Measurements from ENCODE around the gene POU3F3.

Gene POU3F3

DNA sequence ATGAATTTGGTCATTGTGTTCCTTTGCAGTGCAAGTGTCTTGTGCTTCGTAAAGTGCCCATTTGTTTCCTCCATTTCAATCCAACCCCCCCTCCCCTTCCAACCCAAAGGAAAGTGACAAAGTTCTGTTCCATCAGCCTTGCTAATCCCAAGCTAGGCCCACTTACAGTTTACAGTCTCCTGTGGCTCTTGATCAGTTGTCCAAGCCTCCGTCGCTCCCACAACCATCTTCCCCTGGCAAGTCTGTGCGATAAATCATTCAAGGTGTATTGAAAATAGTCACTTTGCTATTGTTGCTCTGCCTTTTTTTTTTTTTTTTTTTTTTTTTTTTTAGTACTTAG lies 6.5 kb downstream of the POU3F3 start:
- H3K36me3 ChIP-seq (ENCODE audit: control insufficient read depth in 1 of 2, insufficient read depth in 2 of 2, low read length in 2 of 2) = no peaks in the 10 kb centered on the region
- peaks cover 6 to 7% of the 10 kb centered on the region in 2 donors for H3K4me1 ChIP-seq (ENCODE audit: control insufficient read depth in 1 of 2, insufficient read depth in 2 of 2, low read length in 2 of 2)
- no peak overlapping the region for H3K9ac ChIP-seq (ENCODE audit: low read depth in 1 of 2, low read length in 2 of 2)
- peaks cover 79 to 86% of the 10 kb centered on the region in 2 donors for H3K27me3 ChIP-seq (ENCODE audit: control insufficient read depth in 1 of 2, insufficient read depth in 2 of 2, low read length in 2 of 2)
- no peak overlapping the region for H3K27ac ChIP-seq (ENCODE audit: low read depth, low read length)
- no peak overlapping the region for H3K4me3 ChIP-seq (ENCODE audit: low read depth in 1 of 2, low read length in 2 of 2)
- no peaks in the 10 kb centered on the region for H3K9me3 ChIP-seq (ENCODE audit: control insufficient read depth in 1 of 2, low read length in 2 of 2)

- Histone ChIP-seq H3K4me3 (ENCODE audit: low read depth in 1 of 2, low read length in 2 of 2) (no peak overlapping the region), H3K27ac (ENCODE audit: low read depth, low read length) (no peak overlapping the region), H3K9me3 (ENCODE audit: control insufficient read depth in 1 of 2, low read length in 2 of 2) (no peaks in the 10 kb centered on the region), H3K4me1 (ENCODE audit: control insufficient read depth in 1 of 2, insufficient read depth in 2 of 2, low read length in 2 of 2) (peaks cover 6 to 7% of the 10 kb centered on the region in 2 donors), H3K27me3 (ENCODE audit: control insufficient read depth in 1 of 2, insufficient read depth in 2 of 2, low read length in 2 of 2) (peaks cover 87 to 93% of the 10 kb centered on the region in 2 donors), H3K9ac (ENCODE audit: low read depth in 1 of 2, low read length in 2 of 2) (no peak overlapping the region), H3K36me3 (ENCODE audit: control insufficient read depth in 1 of 2, insufficient read depth in 2 of 2, low read length in 2 of 2) (no peaks in the 10 kb centered on the region)
Observed at GRCh38 chr2:104861351-104862057, 7.6 kb downstream of the POU3F3 start.

DNA sequence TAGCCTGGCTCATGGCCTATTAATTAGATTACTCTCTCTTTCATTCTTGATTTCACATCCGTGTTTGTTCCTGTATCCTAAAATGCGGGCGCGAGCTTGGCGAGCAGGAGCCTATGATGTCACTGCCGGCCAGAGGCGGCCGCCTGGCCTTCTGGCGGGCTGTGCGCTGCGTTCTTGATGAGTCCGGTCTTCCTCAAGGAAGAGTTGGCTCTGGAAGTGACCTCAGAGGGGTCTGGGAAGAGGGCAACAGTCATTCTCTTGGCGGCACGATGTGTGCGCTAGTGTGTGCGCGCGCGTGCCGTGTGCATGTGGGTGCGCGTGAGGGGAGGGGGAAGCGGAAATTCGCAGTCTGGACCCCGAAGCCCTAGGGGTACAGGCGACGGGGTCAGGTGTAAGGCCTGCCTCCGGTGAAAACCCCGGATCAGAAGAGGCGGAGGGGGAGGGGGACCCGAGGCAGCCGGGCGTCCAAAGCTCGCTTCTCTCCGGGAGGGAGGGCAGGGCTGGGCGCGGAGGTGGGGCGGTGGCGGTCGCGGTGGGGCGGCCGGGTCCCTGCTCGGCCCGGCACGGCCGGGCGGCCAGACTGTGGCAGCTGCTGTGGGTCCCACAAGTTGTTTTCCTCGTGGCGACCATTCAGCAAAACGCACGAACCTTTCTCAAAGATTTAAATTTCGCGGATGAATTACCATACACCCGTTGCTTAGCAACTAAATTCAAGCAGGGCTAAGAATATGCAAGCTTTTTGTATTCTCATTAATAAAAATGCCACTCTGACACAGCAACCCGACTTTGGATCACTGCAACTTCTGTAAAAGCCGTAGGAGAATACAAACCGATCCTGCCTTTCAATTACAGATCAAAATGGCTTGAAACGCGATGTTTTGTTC lies 8.4 kb downstream of the POU3F3 start:
- Histone ChIP-seq H3K9me3 (ENCODE audit: control insufficient read depth in 1 of 2, low read length in 2 of 2) (no peaks in the 10 kb centered on the region), H3K4me3 (ENCODE audit: low read depth in 1 of 2, low read length in 2 of 2) (no peak overlapping the region), H3K9ac (ENCODE audit: low read depth in 1 of 2, low read length in 2 of 2) (no peak overlapping the region), H3K27ac (ENCODE audit: low read depth, low read length) (peak overlapping the region; percentile 28), H3K4me1 (ENCODE audit: control insufficient read depth in 1 of 2, insufficient read depth in 2 of 2, low read length in 2 of 2) (peaks cover 3% of the 10 kb centered on the region in 2 donors), H3K36me3 (ENCODE audit: control insufficient read depth in 1 of 2, insufficient read depth in 2 of 2, low read length in 2 of 2) (no peaks in the 10 kb centered on the region), H3K27me3 (ENCODE audit: control insufficient read depth in 1 of 2, insufficient read depth in 2 of 2, low read length in 2 of 2) (peaks cover 88 to 96% of the 10 kb centered on the region in 2 donors)

- H3K27ac ChIP-seq (ENCODE audit: low read depth, low read length) = no peak overlapping the region
- peaks cover 89 to 96% of the 10 kb centered on the region in 2 donors for H3K27me3 ChIP-seq (ENCODE audit: control insufficient read depth in 1 of 2, insufficient read depth in 2 of 2, low read length in 2 of 2)
- no peak overlapping the region for H3K4me3 ChIP-seq (ENCODE audit: low read depth in 1 of 2, low read length in 2 of 2)
- no peak overlapping the region for H3K9ac ChIP-seq (ENCODE audit: low read depth in 1 of 2, low read length in 2 of 2)
- H3K4me1 ChIP-seq (ENCODE audit: control insufficient read depth in 1 of 2, insufficient read depth in 2 of 2, low read length in 2 of 2) = no peaks in the 10 kb centered on the region
- H3K36me3 ChIP-seq (ENCODE audit: control insufficient read depth in 1 of 2, insufficient read depth in 2 of 2, low read length in 2 of 2) = no peaks in the 10 kb centered on the region
- no peaks in the 10 kb centered on the region for H3K9me3 ChIP-seq (ENCODE audit: control insufficient read depth in 1 of 2, low read length in 2 of 2)
Observed at GRCh38 chr2:104863146-104863467, 9.2 kb downstream of the POU3F3 start.

DNA sequence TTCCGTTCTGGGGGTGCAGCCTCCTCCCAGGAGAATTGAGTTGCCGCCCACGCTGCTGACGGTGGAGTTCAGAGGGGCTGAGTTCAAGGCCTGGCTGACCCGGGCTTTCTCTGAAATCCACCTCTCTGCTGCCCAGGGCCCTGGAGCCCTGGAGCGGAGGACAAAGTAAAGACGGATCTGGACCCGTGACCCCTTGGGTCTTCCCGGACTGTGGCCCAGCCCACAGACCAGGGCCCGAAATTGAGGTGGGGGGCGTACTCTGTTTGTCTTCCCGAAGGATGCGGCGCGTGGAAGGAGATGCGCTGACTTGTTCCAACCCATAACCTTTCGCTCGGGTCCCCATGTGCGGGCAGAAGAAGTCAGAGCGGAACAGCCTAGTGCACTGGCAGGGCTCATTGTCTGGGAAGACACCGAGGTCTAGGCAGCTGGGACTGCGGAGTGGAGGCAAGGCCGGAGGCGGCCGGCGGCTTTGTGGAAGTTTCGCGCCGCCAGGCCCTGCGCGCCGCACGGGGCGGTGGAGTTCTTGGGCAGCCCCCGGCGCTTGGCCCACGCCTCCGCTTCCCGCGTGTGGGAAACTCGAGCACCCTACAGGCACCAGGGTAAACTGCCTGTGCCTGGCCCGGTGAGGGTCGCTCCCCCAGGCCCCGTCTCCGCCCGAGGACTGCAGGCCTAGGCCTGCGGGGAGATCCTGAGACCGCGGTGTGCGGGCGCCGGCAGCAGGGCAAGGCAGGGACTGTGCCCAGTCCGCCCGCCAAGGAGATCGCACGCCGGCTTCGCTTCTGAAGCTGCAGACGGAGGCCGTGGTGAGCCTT lies 9.8 kb downstream of the POU3F3 start:
- no peak overlapping the region for H3K9ac ChIP-seq (ENCODE audit: low read depth in 1 of 2, low read length in 2 of 2)
- H3K4me3 ChIP-seq (ENCODE audit: low read depth in 1 of 2, low read length in 2 of 2) = no peak overlapping the region
- H3K27me3 ChIP-seq (ENCODE audit: control insufficient read depth in 1 of 2, insufficient read depth in 2 of 2, low read length in 2 of 2) = peaks cover 89 to 96% of the 10 kb centered on the region in 2 donors
- H3K36me3 ChIP-seq (ENCODE audit: control insufficient read depth in 1 of 2, insufficient read depth in 2 of 2, low read length in 2 of 2) = no peaks in the 10 kb centered on the region
- no peak overlapping the region for H3K27ac ChIP-seq (ENCODE audit: low read depth, low read length)
- H3K9me3 ChIP-seq (ENCODE audit: control insufficient read depth in 1 of 2, low read length in 2 of 2) = no peaks in the 10 kb centered on the region
- no peaks in the 10 kb centered on the region for H3K4me1 ChIP-seq (ENCODE audit: control insufficient read depth in 1 of 2, insufficient read depth in 2 of 2, low read length in 2 of 2)

GRCh38 chr2:104864280-104865095 lies 10.6 kb downstream of the POU3F3 start:
- no peak overlapping the region for H3K9ac ChIP-seq (ENCODE audit: low read depth in 1 of 2, low read length in 2 of 2)
- no peaks in the 10 kb centered on the region for H3K9me3 ChIP-seq (ENCODE audit: control insufficient read depth in 1 of 2, low read length in 2 of 2)
- peaks cover 93 to 97% of the 10 kb centered on the region in 2 donors for H3K27me3 ChIP-seq (ENCODE audit: control insufficient read depth in 1 of 2, insufficient read depth in 2 of 2, low read length in 2 of 2)
- H3K4me3 ChIP-seq (ENCODE audit: low read depth in 1 of 2, low read length in 2 of 2) = no peak overlapping the region
- H3K36me3 ChIP-seq (ENCODE audit: control insufficient read depth in 1 of 2, insufficient read depth in 2 of 2, low read length in 2 of 2) = no peaks in the 10 kb centered on the region
- H3K27ac ChIP-seq (ENCODE audit: low read depth, low read length) = no peak overlapping the region
- no peaks in the 10 kb centered on the region for H3K4me1 ChIP-seq (ENCODE audit: control insufficient read depth in 1 of 2, insufficient read depth in 2 of 2, low read length in 2 of 2)

DNA sequence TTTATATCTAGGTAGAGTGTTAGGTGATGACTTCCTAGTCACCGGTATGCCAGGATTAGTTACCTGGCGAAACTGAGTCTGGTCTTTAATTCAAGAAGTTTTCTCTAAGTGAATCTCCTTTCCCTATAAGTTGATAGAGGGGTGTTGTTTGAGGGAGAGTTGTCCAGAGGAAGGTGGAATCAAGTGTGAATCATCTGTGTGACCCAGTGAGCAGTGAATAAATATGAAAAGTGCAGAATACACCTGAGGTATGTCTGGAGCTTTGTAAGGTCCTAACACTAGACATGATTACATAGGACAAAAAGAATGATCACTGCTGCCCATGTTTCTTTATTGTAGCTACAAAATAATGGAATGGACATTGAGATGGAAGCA lies 11.2 kb downstream of the POU3F3 start:
- Histone ChIP-seq H3K4me3 (ENCODE audit: low read depth in 1 of 2, low read length in 2 of 2) (no peak overlapping the region), H3K27me3 (ENCODE audit: control insufficient read depth in 1 of 2, insufficient read depth in 2 of 2, low read length in 2 of 2) (peaks cover 93 to 97% of the 10 kb centered on the region in 2 donors), H3K4me1 (ENCODE audit: control insufficient read depth in 1 of 2, insufficient read depth in 2 of 2, low read length in 2 of 2) (no peaks in the 10 kb centered on the region), H3K9ac (ENCODE audit: low read depth in 1 of 2, low read length in 2 of 2) (no peak overlapping the region), H3K36me3 (ENCODE audit: control insufficient read depth in 1 of 2, insufficient read depth in 2 of 2, low read length in 2 of 2) (no peaks in the 10 kb centered on the region), H3K9me3 (ENCODE audit: control insufficient read depth in 1 of 2, low read length in 2 of 2) (no peaks in the 10 kb centered on the region), H3K27ac (ENCODE audit: low read depth, low read length) (no peak overlapping the region)

DNA sequence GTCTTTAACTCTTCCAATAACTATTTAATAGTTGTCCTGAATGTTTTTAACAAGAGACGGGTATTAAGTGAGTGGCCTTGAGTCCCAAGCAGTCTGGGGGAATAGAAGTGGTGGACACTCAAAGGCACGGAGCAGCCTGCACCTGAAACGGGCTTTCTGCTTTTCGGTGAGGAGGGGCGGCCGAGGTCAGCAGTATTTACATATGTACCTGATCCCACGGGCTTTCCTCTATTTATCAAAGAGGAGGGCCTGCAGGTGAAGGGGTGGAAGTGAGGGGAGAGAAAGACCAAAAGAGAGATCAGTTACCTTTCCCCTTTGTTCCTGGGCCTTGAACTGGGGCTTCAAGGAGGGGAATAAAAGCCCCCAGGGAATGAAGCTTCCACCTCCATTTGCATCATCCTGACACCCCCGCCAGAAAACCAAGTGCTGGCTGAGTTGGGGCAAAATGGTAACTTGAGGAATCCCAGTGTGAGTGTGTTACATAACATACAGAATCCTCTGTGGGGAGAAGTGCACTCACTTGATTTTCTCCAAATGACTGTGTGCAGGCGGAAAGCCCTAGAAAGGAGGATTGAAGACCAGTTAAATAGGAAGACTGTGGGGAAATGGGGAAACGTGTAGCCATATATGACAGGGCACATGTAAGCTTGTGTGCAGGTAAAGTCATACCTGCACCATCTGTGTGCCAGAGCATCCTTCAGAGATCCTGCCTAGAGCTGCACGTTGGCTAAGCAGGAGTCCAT lies 12.4 kb downstream of the POU3F3 start:
- no peak overlapping the region for H3K27ac ChIP-seq (ENCODE audit: low read depth, low read length)
- no peaks in the 10 kb centered on the region for H3K36me3 ChIP-seq (ENCODE audit: control insufficient read depth in 1 of 2, insufficient read depth in 2 of 2, low read length in 2 of 2)
- no peaks in the 10 kb centered on the region for H3K9me3 ChIP-seq (ENCODE audit: control insufficient read depth in 1 of 2, low read length in 2 of 2)
- no peaks in the 10 kb centered on the region for H3K4me1 ChIP-seq (ENCODE audit: control insufficient read depth in 1 of 2, insufficient read depth in 2 of 2, low read length in 2 of 2)
- H3K27me3 ChIP-seq (ENCODE audit: control insufficient read depth in 1 of 2, insufficient read depth in 2 of 2, low read length in 2 of 2) = peaks cover 95 to 99% of the 10 kb centered on the region in 2 donors
- no peak overlapping the region for H3K4me3 ChIP-seq (ENCODE audit: low read depth in 1 of 2, low read length in 2 of 2)
- H3K9ac ChIP-seq (ENCODE audit: low read depth in 1 of 2, low read length in 2 of 2) = no peak overlapping the region

Measured in duodenal mucosa (tissue), 2 donors.